HepG2 (cell line): ENCODE results near the gene SPA17. TPM values are rescaled to one million over a fixed set of nuclear protein-coding genes. Genes with fewer than 3 reads are reported as not detected.

Experiments used
- ERF ChIP-seq: IDR thresholded peaks from 2 replicates; pipeline ENCODE4 v1.6.1; 2018; ENCODE audit warnings: missing biosample characterization, missing genetic modification reagents
- GLMP ChIP-seq: sonication (generic); formaldehyde crosslinking; IDR thresholded peaks from 2 replicates; pipeline ENCODE4 v1.9.0; 2021; ENCODE audit warnings: missing genetic modification reagents, mild to moderate bottlenecking, borderline replicate concordance
- KAT7 ChIP-seq: IDR thresholded peaks from 2 replicates; pipeline ENCODE4 v1.6.1; 2018; ENCODE audit warnings: borderline replicate concordance, missing compliant biosample characterization
- MAFG ChIP-seq: sonication (generic); formaldehyde crosslinking; IDR thresholded peaks from 2 replicates; pipeline ENCODE4 v1.5.1; 2020; ENCODE audit warnings: mild to moderate bottlenecking, missing genetic modification reagents
- MATR3 ChIP-seq: sonication (generic); formaldehyde crosslinking; IDR thresholded peaks from 2 replicates; pipeline ENCODE4 v1.4.0; 2020; ENCODE audit warnings: missing genetic modification reagents
- MBD4 ChIP-seq: IDR thresholded peaks from 2 replicates; pipeline ENCODE4 v1.6.1; 2012; ENCODE audit warnings: low read length, inconsistent platforms, borderline replicate concordance
- MTF1 ChIP-seq: sonication (generic); formaldehyde crosslinking; IDR thresholded peaks from 2 replicates; pipeline ENCODE4 v1.5.0; 2020; ENCODE audit warnings: missing genetic modification reagents
- NAIF1 ChIP-seq: sonication (generic); formaldehyde crosslinking; IDR thresholded peaks from 2 replicates; pipeline ENCODE4 v1.5.0; 2020; ENCODE audit warnings: mild to moderate bottlenecking, missing genetic modification reagents, borderline replicate concordance
- NR2F1 ChIP-seq, 2 experiments: fragments of 450-650 bp in 1 of 2; formaldehyde crosslinking in 1 of 2; IDR thresholded peaks; 2 replicates each; pipeline versions ENCODE4 v1.5.0 to v1.6.1; 2016 to 2020; ENCODE audit warnings: mild to moderate bottlenecking in 1 of 2, missing compliant biosample characterization in 1 of 2, missing genetic modification reagents in 1 of 2, moderate library complexity in 1 of 2
- NR2F2 ChIP-seq: IDR thresholded peaks from 2 replicates; pipeline ENCODE4 v1.6.1; 2012; ENCODE audit warnings: low read depth, inconsistent platforms, borderline replicate concordance
- NR2F6 ChIP-seq, 2 experiments: IDR thresholded peaks; 2 replicates each; pipeline ENCODE4 v1.6.1; 2016; ENCODE audit warnings: antibody characterized with exemption in 1 of 2, mild to moderate bottlenecking in 1 of 2
- RBAK ChIP-seq: sonication (generic); formaldehyde crosslinking; IDR thresholded peaks from 2 replicates; pipeline ENCODE4 v1.5.1; 2020; ENCODE audit warnings: mild to moderate bottlenecking, missing genetic modification reagents
- RCOR2 ChIP-seq: IDR thresholded peaks from 2 replicates; pipeline ENCODE4 v1.6.1; 2016; ENCODE audit warnings: missing biosample characterization, missing genetic modification reagents
- TEAD3 ChIP-seq: optimal IDR thresholded peaks from 2 replicates; pipeline ENCODE3; 2016; ENCODE audit warnings: borderline replicate concordance
- ZNF180 ChIP-seq: sonication (generic); formaldehyde crosslinking; IDR thresholded peaks from 2 replicates; pipeline ENCODE4 v1.4.0; 2020; ENCODE audit warnings: low read depth, missing genetic modification reagents, borderline replicate concordance
- ZNF292 ChIP-seq: sonication (generic); formaldehyde crosslinking; IDR thresholded peaks from 2 replicates; pipeline ENCODE4 v1.8.1; 2022; ENCODE audit warnings: mild to moderate bottlenecking, low read depth, missing genetic modification reagents, borderline replicate concordance
- ZNF296 ChIP-seq: sonication (generic); formaldehyde crosslinking; conservative IDR thresholded peaks from 2 replicates; pipeline ENCODE4 v1.5.0; 2020; ENCODE audit warnings: mild to moderate bottlenecking, missing genetic modification reagents
- ZNF512 ChIP-seq: sonication (generic); formaldehyde crosslinking; IDR thresholded peaks from 2 replicates; pipeline ENCODE4 v1.4.0; 2020; ENCODE audit warnings: mild to moderate bottlenecking, missing genetic modification reagents
- ZNF547 ChIP-seq: sonication (generic); formaldehyde crosslinking; IDR thresholded peaks from 2 replicates; pipeline ENCODE4 v1.5.1; 2020; ENCODE audit warnings: mild to moderate bottlenecking, missing genetic modification reagents
- ZNF770 ChIP-seq: sonication (generic); formaldehyde crosslinking; IDR thresholded peaks from 2 replicates; pipeline ENCODE4 v1.5.0; 2020; ENCODE audit warnings: mild to moderate bottlenecking, missing genetic modification reagents
- ZNF773 ChIP-seq: sonication (generic); formaldehyde crosslinking; IDR thresholded peaks from 2 replicates; pipeline ENCODE4 v1.4.0; 2020; ENCODE audit warnings: missing genetic modification reagents, borderline replicate concordance
- ZNF776 ChIP-seq: sonication (generic); formaldehyde crosslinking; IDR thresholded peaks from 2 replicates; pipeline ENCODE4 v1.4.0; 2020; ENCODE audit warnings: mild to moderate bottlenecking, missing genetic modification reagents
- polyA plus RNA-seq, 8 experiments: library from polyadenylated mRNA; depleted of rRNA in 3 of 8; stranded (reverse) in 7 of 8; unstranded in 1 of 8; fragments of >200 nt; fragmentation: Illumina TruSeq in 4 of 8; extraction: Trizol in 4 of 8; gene quantifications; 2 replicates each; pipeline versions ENCODE4 v1.2.1 to v1.2.3, GENCODE V29; 2011 to 2016; ENCODE audit warnings: low read depth in 4 of 8, missing spikeins in 1 of 8, mixed read lengths in 1 of 8; ENCODE audit not compliant: insufficient read depth in 1 of 8
- total RNA-seq, 5 experiments: library from RNA; depleted of rRNA; stranded (reverse); fragments of >200 nt; fragmentation: Illumina TruSeq; extraction: Trizol; gene quantifications; 2 replicates each; pipeline ENCODE4 v1.2.3, GENCODE V29; 2016; ENCODE audit warnings: low read depth in 1 of 5
- TF ChIP-seq, protein P1 (sequence below): sonication (generic); formaldehyde crosslinking; IDR thresholded peaks from 2 replicates; pipeline ENCODE4 v1.5.0; 2020; ENCODE audit warnings: mild to moderate bottlenecking, missing genetic modification reagents, moderate library complexity

Gene SPA17
- total and polyA plus RNA-seq, 2 of the 13 experiments (the other 11 are each of a cell fraction or from before 2014, with no cell fraction given): 4.4 to 8.4 TPM

GRCh38 chr11:124673333-124674167 is at the start of gene SPA17, which contains the start of gene SIAE (continued):
- TF ChIP-seq, protein P1, sequence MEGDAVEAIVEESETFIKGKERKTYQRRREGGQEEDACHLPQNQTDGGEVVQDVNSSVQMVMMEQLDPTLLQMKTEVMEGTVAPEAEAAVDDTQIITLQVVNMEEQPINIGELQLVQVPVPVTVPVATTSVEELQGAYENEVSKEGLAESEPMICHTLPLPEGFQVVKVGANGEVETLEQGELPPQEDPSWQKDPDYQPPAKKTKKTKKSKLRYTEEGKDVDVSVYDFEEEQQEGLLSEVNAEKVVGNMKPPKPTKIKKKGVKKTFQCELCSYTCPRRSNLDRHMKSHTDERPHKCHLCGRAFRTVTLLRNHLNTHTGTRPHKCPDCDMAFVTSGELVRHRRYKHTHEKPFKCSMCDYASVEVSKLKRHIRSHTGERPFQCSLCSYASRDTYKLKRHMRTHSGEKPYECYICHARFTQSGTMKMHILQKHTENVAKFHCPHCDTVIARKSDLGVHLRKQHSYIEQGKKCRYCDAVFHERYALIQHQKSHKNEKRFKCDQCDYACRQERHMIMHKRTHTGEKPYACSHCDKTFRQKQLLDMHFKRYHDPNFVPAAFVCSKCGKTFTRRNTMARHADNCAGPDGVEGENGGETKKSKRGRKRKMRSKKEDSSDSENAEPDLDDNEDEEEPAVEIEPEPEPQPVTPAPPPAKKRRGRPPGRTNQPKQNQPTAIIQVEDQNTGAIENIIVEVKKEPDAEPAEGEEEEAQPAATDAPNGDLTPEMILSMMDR (CRISPR knock-in tag): no peak
- no peak for TF ChIP-seq ZNF180 (CRISPR knock-in tag)
- TF ChIP-seq NR2F6 (IDR thresholded peaks at IDR 0.05): 0 out of 2 replicates have a peak, but pooled peaks have one; percentile 15
- TF ChIP-seq NR2F6 (CRISPR knock-in tag; IDR thresholded peaks at IDR 0.05): 0 out of 2 replicates have a peak, but pooled peaks have one; percentile 42
- TF ChIP-seq GLMP (CRISPR knock-in tag): no peak
- TF ChIP-seq ZNF296 (CRISPR knock-in tag): no peak
- no peak for TF ChIP-seq ZNF292 (CRISPR knock-in tag)
- no peak for TF ChIP-seq MBD4
- TF ChIP-seq NR2F2: no peak
- TF ChIP-seq ZNF770 (CRISPR knock-in tag): no peak; the same call in none of the 2 replicates
- no peak for TF ChIP-seq RBAK (CRISPR knock-in tag)
- TF ChIP-seq ZNF547 (CRISPR knock-in tag): 0 out of 2 replicates have a peak, but pooled peaks have one; percentile 25
- TF ChIP-seq NR2F1 (CRISPR knock-in tag; IDR thresholded peaks at IDR 0.05): no peak
- no peak for TF ChIP-seq MATR3
- TF ChIP-seq ZNF512 (CRISPR knock-in tag): no peak
- no peak for TF ChIP-seq TEAD3
- no peak for TF ChIP-seq ZNF773 (CRISPR knock-in tag)
- no peak for TF ChIP-seq MAFG (CRISPR knock-in tag)
- no peak for TF ChIP-seq NAIF1
- no peak for TF ChIP-seq MTF1 (CRISPR knock-in tag)
- TF ChIP-seq RCOR2 (CRISPR knock-in tag): no peak
- no peak; the same call in 1 of the 2 replicates for TF ChIP-seq ERF (CRISPR knock-in tag)
- TF ChIP-seq ZNF776 (CRISPR knock-in tag): peak; percentile 62; the same call in 1 of the 2 replicates
- TF ChIP-seq KAT7 (CRISPR knock-in tag): no peak
